GM23338 (cell line): ENCODE data around the gene LNPEP. TPM values are rescaled to one million over a fixed set of nuclear protein-coding genes. Genes with fewer than 3 reads are reported as not detected.

Experiments
- ATAC-seq: fragments of 200-7000 bp; cut with Tn5 transposase; 3 replicates; pipeline ENCODE4 v1.9.1; 2020
- DNase-seq: peaks from one replicate; pipeline ENCODE4 v3.0.0-alpha.2; 2015; ENCODE audit warnings: low spot score
- H2AFZ ChIP-seq: fragments of 200-600 bp; sonication (generic); 2 replicates; pipeline ENCODE4 v1.8.0; 2016; ENCODE audit warnings: antibody characterized with exemption, mild to moderate bottlenecking, moderate library complexity
- H3F3A ChIP-seq: fragments of 200-600 bp; sonication (generic); replicated peaks from 2 replicates; pipeline ENCODE4 v1.8.0; 2017; ENCODE audit warnings: antibody characterized with exemption, mixed run types, low read depth
- H3K27ac ChIP-seq: fragments of 200-600 bp; sonication (generic); 2 replicates; pipeline ENCODE4 v1.6.1; 2016; ENCODE audit warnings: low read depth
- H3K27me3 ChIP-seq: fragments of 200-600 bp; sonication (generic); 2 replicates; pipeline ENCODE4 v1.8.0; 2016; ENCODE audit warnings: mild to moderate bottlenecking, mixed run types, moderate library complexity; ENCODE audit not compliant: insufficient read depth
- H3K36me3 ChIP-seq: fragments of 200-600 bp; sonication (generic); 2 replicates; pipeline ENCODE4 v1.8.0; 2016; ENCODE audit warnings: mild to moderate bottlenecking; ENCODE audit not compliant: insufficient read depth
- H3K4me1 ChIP-seq: fragments of 200-600 bp; sonication (generic); 2 replicates; pipeline ENCODE4 v1.8.0; 2016; ENCODE audit warnings: mild to moderate bottlenecking, moderate library complexity; ENCODE audit not compliant: insufficient read depth
- H3K4me2 ChIP-seq: fragments of 200-600 bp; sonication (generic); 2 replicates; pipeline ENCODE4 v1.7.1; 2017; ENCODE audit warnings: mixed run types
- H3K4me3 ChIP-seq: fragments of 200-600 bp; sonication (generic); 2 replicates; pipeline ENCODE4 v1.6.1; 2016; ENCODE audit warnings: mixed run types
- H3K79me2 ChIP-seq: fragments of 200-600 bp; sonication (generic); replicated peaks from 2 replicates; pipeline ENCODE4 v1.8.0; 2017; ENCODE audit warnings: mild to moderate bottlenecking; ENCODE audit not compliant: insufficient read depth
- H3K9me2 ChIP-seq: fragments of 200-600 bp; sonication (generic); 2 replicates; pipeline ENCODE4 v1.8.0; 2017; ENCODE audit not compliant: insufficient read depth
- H4K20me1 ChIP-seq: fragments of 200-600 bp; sonication (generic); replicated peaks from 2 replicates; pipeline ENCODE4 v1.8.0; 2017; ENCODE audit warnings: mild to moderate bottlenecking; ENCODE audit not compliant: insufficient read depth
- H3K27ac Mint-ChIP-seq: 2 replicates; pipeline ENCODE4 v1.8.0; 2020; ENCODE audit warnings: inconsistent platforms, mild to moderate bottlenecking, moderate library complexity, mixed read lengths
- H3K27me3 Mint-ChIP-seq: 3 replicates; pipeline ENCODE4 v1.8.0; 2022; ENCODE audit warnings: low read depth, mild to moderate bottlenecking, moderate library complexity, mixed read lengths, inconsistent platforms; ENCODE audit not compliant: insufficient read depth, poor library complexity
- H3K36me3 Mint-ChIP-seq: 3 replicates; pipeline ENCODE4 v1.8.0; 2021; ENCODE audit warnings: low read depth, mild to moderate bottlenecking, inconsistent platforms, moderate library complexity, mixed read lengths
- H3K4me1 Mint-ChIP-seq: 3 replicates; pipeline ENCODE4 v1.8.0; 2020; ENCODE audit warnings: mild to moderate bottlenecking, inconsistent platforms, mixed read lengths
- H3K4me3 Mint-ChIP-seq: 3 replicates; pipeline ENCODE4 v1.8.0; 2021; ENCODE audit warnings: moderate library complexity, mild to moderate bottlenecking, inconsistent platforms, mixed read lengths
- H3K9me3 Mint-ChIP-seq: 3 replicates; pipeline ENCODE4 v1.8.0; 2020; ENCODE audit warnings: moderate library complexity, mild to moderate bottlenecking, inconsistent platforms, mixed read lengths
- EZH2 ChIP-seq: fragments of 200-600 bp; sonication (generic); IDR thresholded peaks from one replicate; pipeline ENCODE4 v1.8.0; 2017; ENCODE audit warnings: antibody characterized with exemption, mild to moderate bottlenecking, low read depth; ENCODE audit not compliant: unreplicated experiment
- JUNB ChIP-seq: IDR thresholded peaks from one replicate; pipeline ENCODE4 v1.6.1; 2016; ENCODE audit warnings: antibody characterized with exemption; ENCODE audit not compliant: unreplicated experiment
- NANOG ChIP-seq: IDR thresholded peaks from 2 replicates; pipeline ENCODE4 v1.6.1; 2016; ENCODE audit warnings: antibody characterized with exemption, borderline replicate concordance
- ZNF114 ChIP-seq: fragments of 250-450 bp; sonication (Bioruptor Pico); IDR thresholded peaks from 2 replicates; pipeline ENCODE4 v1.5.0; 2020; ENCODE audit warnings: mild to moderate bottlenecking, moderate library complexity
- ZNF331 ChIP-seq: fragments of 250-450 bp; sonication (Bioruptor Pico); IDR thresholded peaks from 2 replicates; pipeline ENCODE4 v1.5.0; 2020; ENCODE audit warnings: low read depth, mild to moderate bottlenecking, moderate library complexity
- polyA plus RNA-seq: library from polyadenylated mRNA; unstranded; fragments of >200 nt; fragmentation: Nextera tagmentation; extraction: Ambion mirVana; gene quantifications from 2 replicates; pipeline ENCODE4 v1.2.1, GENCODE V29; 2016
- total RNA-seq: library from RNA; depleted of rRNA; stranded (reverse); fragments of >200 nt; shearing (Covaris generic); gene quantifications from 2 replicates; pipeline ENCODE4 v1.2.3, GENCODE V29; 2014
- TF ChIP-seq, protein P1 (sequence below): fragments of 250-450 bp; sonication (Bioruptor Pico); IDR thresholded peaks from 2 replicates; pipeline ENCODE4 v1.5.0; 2020; ENCODE audit warnings: mild to moderate bottlenecking, moderate library complexity
- TF ChIP-seq, protein P2 (sequence below): IDR thresholded peaks from one replicate; pipeline ENCODE4 v1.6.1; 2018; ENCODE audit warnings: antibody characterized with exemption; ENCODE audit not compliant: unreplicated experiment
- TF ChIP-seq, protein P3 (sequence below), 2 experiments: fragments of 200-600 bp in 1 of 2; sonication (generic) in 1 of 2; conservative IDR thresholded peaks; 2 replicates each; pipeline versions ENCODE4 v1.5.1 to v1.6.1; 2016 to 2017; ENCODE audit warnings: antibody characterized with exemption in 2 of 2, low read depth in 2 of 2, mild to moderate bottlenecking in 2 of 2, moderate library complexity in 1 of 2
- TF ChIP-seq, protein P4 (sequence below): IDR thresholded peaks from 2 replicates; pipeline ENCODE4 v1.6.1; 2016; ENCODE audit warnings: antibody characterized with exemption

Gene LNPEP
- total and polyA plus RNA-seq, 2 experiments from 2014 or later, result 1.2 to 8.3 TPM

DNA sequence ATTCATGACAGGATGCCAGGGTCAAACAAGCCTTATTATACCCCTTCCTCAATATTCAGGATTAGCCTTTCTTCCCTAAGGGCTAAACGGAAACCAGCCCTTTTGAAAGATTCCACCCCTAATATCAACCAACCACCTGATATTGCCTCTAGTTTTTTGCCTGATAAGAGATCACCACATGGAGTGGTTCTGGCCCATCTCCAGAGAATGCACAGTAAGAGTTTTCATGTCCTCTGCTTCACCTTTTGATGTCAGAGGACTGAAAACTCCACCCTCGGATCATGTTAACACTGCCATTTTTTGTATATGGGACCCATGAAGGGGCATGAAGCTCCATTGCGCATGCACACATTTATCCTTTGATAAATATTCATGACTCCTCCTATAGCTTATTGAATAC is 5.8 kb upstream of the LNPEP start:
- no peak overlapping the region for H3K4me3 Mint-ChIP-seq

DNA sequence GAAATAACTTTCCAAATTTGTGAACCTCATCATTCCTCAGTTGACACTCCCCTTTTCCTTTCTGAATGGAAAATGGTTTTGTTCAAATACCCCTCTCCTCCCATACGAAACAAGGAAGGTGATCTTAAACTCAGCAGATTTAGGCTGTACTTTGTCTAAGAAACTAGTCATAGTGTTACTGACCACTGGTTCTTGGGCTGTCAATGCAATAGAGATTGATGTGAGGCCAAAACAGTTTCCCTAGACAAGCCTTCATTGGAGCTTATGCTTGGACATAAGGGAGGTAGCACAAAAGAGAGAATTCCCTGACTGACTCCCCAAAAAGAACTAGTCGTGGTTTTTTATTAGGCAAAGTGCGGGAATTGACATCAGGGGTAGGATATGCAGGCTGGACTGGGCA is 5.3 kb upstream of the LNPEP start:
- peaks cover 14% of the 10 kb centered on the region; the same call in 1 of the 2 replicates for H3K4me1 ChIP-seq
- no peaks in the 10 kb centered on the region for H3K9me2 ChIP-seq
- H3K79me2 ChIP-seq, result no peaks in the 10 kb centered on the region
- H4K20me1 ChIP-seq, result no peaks in the 10 kb centered on the region
- peaks cover 6% of the 10 kb centered on the region for H3F3A ChIP-seq
- no peak overlapping the region for H3K4me3 ChIP-seq
- no peak overlapping the region for H3K4me2 ChIP-seq
- H3K9me3 Mint-ChIP-seq, result no peaks in the 10 kb centered on the region
- H3K36me3 Mint-ChIP-seq, result no peaks in the 10 kb centered on the region; the same call in 2 of the 3 replicates
- no peaks in the 10 kb centered on the region for H3K36me3 ChIP-seq
- no peak overlapping the region for H2AFZ ChIP-seq
- no peak for ATAC-seq
- peaks cover 12% of the 10 kb centered on the region for H3K27me3 Mint-ChIP-seq
- TF ChIP-seq NANOG (no peak), ZNF114 (no peak), JUNB (no peak), EZH2 (no peak), ZNF331 (CRISPR knock-in tag) (no peak)
- TF ChIP-seq, protein P1, sequence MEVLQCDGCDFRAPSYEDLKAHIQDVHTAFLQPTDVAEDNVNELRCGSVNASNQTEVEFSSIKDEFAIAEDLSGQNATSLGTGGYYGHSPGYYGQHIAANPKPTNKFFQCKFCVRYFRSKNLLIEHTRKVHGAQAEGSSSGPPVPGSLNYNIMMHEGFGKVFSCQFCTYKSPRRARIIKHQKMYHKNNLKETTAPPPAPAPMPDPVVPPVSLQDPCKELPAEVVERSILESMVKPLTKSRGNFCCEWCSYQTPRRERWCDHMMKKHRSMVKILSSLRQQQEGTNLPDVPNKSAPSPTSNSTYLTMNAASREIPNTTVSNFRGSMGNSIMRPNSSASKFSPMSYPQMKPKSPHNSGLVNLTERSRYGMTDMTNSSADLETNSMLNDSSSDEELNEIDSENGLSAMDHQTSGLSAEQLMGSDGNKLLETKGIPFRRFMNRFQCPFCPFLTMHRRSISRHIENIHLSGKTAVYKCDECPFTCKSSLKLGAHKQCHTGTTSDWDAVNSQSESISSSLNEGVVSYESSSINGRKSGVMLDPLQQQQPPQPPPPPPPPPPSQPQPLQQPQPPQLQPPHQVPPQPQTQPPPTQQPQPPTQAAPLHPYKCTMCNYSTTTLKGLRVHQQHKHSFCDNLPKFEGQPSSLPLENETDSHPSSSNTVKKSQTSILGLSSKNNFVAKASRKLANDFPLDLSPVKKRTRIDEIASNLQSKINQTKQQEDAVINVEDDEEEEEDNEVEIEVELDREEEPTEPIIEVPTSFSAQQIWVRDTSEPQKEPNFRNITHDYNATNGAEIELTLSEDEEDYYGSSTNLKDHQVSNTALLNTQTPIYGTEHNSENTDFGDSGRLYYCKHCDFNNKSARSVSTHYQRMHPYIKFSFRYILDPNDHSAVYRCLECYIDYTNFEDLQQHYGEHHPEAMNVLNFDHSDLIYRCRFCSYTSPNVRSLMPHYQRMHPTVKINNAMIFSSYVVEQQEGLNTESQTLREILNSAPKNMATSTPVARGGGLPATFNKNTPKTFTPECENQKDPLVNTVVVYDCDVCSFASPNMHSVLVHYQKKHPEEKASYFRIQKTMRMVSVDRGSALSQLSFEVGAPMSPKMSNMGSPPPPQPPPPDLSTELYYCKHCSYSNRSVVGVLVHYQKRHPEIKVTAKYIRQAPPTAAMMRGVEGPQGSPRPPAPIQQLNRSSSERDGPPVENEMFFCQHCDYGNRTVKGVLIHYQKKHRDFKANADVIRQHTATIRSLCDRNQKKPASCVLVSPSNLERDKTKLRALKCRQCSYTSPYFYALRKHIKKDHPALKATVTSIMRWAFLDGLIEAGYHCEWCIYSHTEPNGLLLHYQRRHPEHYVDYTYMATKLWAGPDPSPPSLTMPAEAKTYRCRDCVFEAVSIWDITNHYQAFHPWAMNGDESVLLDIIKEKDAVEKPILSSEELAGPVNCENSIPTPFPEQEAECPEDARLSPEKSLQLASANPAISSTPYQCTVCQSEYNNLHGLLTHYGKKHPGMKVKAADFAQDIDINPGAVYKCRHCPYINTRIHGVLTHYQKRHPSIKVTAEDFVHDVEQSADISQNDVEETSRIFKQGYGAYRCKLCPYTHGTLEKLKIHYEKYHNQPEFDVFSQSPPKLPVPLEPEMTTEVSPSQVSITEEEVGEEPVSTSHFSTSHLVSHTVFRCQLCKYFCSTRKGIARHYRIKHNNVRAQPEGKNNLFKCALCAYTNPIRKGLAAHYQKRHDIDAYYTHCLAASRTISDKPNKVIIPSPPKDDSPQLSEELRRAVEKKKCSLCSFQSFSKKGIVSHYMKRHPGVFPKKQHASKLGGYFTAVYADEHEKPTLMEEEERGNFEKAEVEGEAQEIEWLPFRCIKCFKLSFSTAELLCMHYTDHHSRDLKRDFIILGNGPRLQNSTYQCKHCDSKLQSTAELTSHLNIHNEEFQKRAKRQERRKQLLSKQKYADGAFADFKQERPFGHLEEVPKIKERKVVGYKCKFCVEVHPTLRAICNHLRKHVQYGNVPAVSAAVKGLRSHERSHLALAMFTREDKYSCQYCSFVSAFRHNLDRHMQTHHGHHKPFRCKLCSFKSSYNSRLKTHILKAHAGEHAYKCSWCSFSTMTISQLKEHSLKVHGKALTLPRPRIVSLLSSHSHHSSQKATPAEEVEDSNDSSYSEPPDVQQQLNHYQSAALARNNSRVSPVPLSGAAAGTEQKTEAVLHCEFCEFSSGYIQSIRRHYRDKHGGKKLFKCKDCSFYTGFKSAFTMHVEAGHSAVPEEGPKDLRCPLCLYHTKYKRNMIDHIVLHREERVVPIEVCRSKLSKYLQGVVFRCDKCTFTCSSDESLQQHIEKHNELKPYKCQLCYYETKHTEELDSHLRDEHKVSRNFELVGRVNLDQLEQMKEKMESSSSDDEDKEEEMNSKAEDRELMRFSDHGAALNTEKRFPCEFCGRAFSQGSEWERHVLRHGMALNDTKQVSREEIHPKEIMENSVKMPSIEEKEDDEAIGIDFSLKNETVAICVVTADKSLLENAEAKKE (CRISPR knock-in tag), result no peak
- TF ChIP-seq, protein P2, sequence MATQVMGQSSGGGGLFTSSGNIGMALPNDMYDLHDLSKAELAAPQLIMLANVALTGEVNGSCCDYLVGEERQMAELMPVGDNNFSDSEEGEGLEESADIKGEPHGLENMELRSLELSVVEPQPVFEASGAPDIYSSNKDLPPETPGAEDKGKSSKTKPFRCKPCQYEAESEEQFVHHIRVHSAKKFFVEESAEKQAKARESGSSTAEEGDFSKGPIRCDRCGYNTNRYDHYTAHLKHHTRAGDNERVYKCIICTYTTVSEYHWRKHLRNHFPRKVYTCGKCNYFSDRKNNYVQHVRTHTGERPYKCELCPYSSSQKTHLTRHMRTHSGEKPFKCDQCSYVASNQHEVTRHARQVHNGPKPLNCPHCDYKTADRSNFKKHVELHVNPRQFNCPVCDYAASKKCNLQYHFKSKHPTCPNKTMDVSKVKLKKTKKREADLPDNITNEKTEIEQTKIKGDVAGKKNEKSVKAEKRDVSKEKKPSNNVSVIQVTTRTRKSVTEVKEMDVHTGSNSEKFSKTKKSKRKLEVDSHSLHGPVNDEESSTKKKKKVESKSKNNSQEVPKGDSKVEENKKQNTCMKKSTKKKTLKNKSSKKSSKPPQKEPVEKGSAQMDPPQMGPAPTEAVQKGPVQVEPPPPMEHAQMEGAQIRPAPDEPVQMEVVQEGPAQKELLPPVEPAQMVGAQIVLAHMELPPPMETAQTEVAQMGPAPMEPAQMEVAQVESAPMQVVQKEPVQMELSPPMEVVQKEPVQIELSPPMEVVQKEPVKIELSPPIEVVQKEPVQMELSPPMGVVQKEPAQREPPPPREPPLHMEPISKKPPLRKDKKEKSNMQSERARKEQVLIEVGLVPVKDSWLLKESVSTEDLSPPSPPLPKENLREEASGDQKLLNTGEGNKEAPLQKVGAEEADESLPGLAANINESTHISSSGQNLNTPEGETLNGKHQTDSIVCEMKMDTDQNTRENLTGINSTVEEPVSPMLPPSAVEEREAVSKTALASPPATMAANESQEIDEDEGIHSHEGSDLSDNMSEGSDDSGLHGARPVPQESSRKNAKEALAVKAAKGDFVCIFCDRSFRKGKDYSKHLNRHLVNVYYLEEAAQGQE, result no peak
- TF ChIP-seq, protein P3, sequence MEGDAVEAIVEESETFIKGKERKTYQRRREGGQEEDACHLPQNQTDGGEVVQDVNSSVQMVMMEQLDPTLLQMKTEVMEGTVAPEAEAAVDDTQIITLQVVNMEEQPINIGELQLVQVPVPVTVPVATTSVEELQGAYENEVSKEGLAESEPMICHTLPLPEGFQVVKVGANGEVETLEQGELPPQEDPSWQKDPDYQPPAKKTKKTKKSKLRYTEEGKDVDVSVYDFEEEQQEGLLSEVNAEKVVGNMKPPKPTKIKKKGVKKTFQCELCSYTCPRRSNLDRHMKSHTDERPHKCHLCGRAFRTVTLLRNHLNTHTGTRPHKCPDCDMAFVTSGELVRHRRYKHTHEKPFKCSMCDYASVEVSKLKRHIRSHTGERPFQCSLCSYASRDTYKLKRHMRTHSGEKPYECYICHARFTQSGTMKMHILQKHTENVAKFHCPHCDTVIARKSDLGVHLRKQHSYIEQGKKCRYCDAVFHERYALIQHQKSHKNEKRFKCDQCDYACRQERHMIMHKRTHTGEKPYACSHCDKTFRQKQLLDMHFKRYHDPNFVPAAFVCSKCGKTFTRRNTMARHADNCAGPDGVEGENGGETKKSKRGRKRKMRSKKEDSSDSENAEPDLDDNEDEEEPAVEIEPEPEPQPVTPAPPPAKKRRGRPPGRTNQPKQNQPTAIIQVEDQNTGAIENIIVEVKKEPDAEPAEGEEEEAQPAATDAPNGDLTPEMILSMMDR (conservative IDR thresholded peaks at IDR 0.05; ENCODE audit: low read depth in 2 of 2), result no peak
- DNase-seq, result no peak
- no peak overlapping the region for H3K27ac Mint-ChIP-seq
- H3K4me3 Mint-ChIP-seq, result no peak overlapping the region
- H3K27me3 ChIP-seq, result no peaks in the 10 kb centered on the region
- H3K27ac ChIP-seq, result no peak overlapping the region
- H3K4me1 Mint-ChIP-seq, result peaks cover 10% of the 10 kb centered on the region

More for the DNA sequence above, 5.8 kb upstream of the LNPEP start:
- Mint-ChIP-seq H3K27me3 (peaks cover 7% of the 10 kb centered on the region), H3K36me3 (no peaks in the 10 kb centered on the region; the same call in 2 of the 3 replicates), H3K4me1 (peaks cover 10% of the 10 kb centered on the region), H3K9me3 (no peaks in the 10 kb centered on the region), H3K27ac (no peak overlapping the region)
- no peak overlapping the region for H3K27ac ChIP-seq
- TF ChIP-seq, protein P4, sequence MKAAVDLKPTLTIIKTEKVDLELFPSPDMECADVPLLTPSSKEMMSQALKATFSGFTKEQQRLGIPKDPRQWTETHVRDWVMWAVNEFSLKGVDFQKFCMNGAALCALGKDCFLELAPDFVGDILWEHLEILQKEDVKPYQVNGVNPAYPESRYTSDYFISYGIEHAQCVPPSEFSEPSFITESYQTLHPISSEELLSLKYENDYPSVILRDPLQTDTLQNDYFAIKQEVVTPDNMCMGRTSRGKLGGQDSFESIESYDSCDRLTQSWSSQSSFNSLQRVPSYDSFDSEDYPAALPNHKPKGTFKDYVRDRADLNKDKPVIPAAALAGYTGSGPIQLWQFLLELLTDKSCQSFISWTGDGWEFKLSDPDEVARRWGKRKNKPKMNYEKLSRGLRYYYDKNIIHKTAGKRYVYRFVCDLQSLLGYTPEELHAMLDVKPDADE, result no peak
- H3F3A ChIP-seq, result peaks cover 6% of the 10 kb centered on the region
- H2AFZ ChIP-seq, result no peak overlapping the region
- H3K36me3 ChIP-seq, result no peaks in the 10 kb centered on the region
- no peaks in the 10 kb centered on the region for H3K79me2 ChIP-seq
- no peak for DNase-seq
- no peak for ATAC-seq
- H3K27me3 ChIP-seq, result no peaks in the 10 kb centered on the region
- H4K20me1 ChIP-seq, result no peaks in the 10 kb centered on the region
- no peak overlapping the region for H3K4me2 ChIP-seq
- H3K9me2 ChIP-seq, result no peaks in the 10 kb centered on the region
- H3K4me1 ChIP-seq, result peaks cover 14% of the 10 kb centered on the region; the same call in 1 of the 2 replicates
- H3K4me3 ChIP-seq, result no peak overlapping the region
